GM19324 (cell line): Measurements from ENCODE around the gene MKNK2.
A peak's percentile ranks its signal among the peaks of the same experiment; 100 is the strongest.
"Not testable (repeated sequence)": the region's sequence is repeated elsewhere in the genome, so short reads cannot be mapped to it uniquely, and the experiment has no call there.

Experiments used
- ATAC-seq: cut with Tn5 transposase; IDR thresholded peaks from one replicate; pipeline ENCODE4 v1.9.1; 2021; ENCODE audit warnings: mild to moderate bottlenecking, moderate library complexity; ENCODE audit not compliant: unreplicated experiment, low FRiP score

The MKNK2 gene

DNA sequence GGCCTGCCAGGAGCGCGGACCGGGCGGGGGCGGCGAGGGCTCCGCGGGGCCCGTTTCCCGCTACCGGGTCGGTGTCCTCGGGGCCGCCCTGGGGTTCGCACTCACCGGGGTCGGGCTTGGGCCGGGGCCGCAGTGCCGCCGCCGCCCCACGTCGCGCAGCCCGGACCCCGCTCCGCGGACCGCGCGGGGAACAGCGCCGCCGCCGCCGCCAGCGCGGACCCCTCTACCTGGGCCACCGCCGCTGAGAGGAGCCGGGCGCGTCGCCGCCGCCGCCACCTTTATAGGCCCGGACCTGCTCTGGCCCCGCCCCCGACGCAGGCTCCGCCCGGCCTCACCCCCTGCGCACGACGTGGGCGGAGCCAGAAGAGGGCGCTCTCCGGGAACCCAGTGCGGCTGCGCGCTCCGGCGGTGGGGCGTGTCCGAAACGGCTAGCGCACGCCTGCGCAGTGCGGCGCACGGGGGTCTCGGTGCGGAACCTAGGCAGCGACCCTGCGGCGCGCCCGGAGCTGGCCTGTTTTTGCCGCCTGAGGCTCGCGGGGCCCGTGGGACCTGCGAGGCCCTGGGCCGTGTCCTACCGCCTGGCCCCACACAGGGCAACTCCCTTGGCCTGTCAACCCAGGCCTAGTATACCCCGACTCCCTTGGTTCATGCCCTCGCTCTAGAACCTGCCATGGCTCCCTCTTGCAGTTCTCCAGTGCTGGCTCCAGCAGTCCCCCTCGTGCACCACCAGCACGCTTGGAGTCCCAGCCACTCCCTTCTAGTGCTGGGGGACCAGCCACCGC lies at the start of gene MKNK2:
Gene MKNK2, minus strand, starts transcription at position 254 of the 782 bp plus-strand sequence. CDS start 393 bp downstream, outside the sequence.
- ATAC-seq, result peak; percentile 67

- no peak for ATAC-seq
These were observed 49.6 kb upstream of the MKNK2 start for GRCh38 chr19:2100719-2101061.

- ATAC-seq, result no peak
These were observed 49.1 kb upstream of the MKNK2 start for GRCh38 chr19:2099937-2100718.

DNA sequence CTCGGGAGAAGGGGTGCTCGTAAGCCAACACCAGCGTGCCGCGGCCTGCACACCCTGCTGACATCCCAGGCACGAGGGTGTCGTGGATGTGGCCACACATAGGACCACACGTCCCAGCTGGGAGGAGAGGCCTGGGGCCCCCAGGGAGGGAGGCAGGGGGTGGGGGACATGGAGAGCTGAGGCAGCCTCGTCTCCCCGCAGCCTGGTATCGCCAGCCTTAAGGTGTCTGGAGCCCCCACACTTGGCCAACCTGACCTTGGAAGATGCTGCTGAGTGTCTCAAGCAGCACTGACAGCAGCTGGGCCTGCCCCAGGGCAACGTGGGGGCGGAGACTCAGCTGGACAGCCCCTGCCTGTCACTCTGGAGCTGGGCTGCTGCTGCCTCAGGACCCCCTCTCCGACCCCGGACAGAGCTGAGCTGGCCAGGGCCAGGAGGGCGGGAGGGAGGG lies 48.0 kb upstream of the MKNK2 start:
- ATAC-seq, result no peak

DNA sequence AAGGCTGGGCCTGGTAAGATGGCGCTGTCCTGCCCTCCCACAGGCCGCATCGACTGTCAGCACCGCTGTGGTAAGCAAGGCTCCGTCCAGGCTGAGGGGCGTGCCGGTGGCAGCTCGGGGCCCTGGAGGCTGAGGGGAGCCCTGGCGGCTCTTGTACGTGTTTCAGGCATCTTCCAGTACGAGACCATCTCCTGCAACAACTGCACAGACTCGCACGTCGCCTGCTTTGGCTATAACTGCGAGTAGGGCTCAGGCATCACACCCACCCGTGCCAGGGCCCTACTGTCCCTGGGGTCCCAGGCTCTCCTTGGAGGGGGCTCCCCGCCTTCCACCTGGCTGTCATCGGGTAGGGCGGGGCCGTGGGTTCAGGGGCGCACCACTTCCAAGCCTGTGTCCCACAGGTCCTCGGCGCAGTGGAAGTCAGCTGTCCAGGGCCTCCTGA lies 46.9 kb upstream of the MKNK2 start:
- ATAC-seq, result no peak

DNA sequence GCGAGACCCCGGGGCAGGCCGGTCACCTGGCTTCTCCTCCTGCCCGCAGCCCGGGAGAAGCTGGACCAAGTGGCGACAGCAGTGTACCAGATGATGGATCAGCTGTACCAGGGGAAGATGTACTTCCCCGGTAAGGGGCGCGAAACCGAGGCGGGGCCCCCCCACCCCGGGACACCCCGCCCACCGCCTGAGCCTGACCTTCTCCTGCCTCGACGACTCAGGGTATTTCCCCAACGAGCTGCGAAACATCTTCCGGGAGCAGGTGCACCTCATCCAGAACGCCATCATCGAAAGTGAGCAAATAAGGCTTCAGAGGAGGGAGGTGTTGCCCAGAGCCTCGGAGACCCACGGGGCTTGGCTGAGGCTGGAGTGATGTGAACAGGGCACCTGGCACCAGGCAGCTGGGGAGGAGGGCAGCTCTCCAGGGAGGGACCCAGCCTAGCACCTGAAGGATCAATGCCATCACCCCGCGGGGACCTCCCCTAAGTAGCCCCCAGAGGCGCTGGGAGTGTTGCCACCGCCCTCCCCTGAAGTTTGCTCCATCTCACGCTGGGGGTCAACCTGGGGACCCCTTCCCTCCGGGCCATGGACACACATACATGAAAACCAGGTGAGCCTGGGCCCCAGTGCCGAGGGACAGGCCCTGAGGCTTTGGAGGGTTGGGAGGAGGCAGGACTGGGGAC lies 46.3 kb upstream of the MKNK2 start:
- ATAC-seq, result no peak

DNA sequence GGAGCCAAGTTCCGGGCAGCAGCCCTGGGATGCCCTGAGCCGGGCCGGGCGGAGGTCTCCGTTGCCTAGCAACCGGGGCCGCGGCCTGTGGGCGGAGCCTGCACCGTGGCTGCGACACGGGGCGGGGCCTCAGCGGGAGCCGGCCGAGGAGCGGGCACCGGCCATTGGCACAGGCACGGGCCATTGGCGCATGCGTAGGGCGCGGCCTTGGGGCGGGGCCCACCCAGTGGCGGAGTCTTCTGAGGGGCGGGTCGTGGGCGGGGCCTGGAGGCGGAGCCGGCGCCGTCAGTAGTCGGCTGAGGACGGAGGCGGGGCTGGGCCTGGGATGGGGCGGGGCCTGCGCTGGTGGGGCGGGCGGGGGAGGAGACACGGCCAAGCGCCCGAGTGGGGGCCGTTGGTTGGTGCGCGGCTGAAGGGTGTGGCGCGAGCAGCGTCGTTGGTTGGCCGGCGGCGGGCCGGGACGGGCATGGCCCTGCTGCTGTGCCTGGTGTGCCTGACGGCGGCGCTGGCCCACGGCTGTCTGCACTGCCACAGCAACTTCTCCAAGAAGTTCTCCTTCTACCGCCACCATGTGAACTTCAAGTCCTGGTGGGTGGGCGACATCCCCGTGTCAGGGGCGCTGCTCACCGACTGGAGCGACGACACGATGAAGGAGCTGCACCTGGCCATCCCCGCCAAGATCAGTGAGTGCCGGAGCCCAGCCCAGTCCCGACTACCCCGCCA lies 45.6 kb upstream of the MKNK2 start, which contains the start of gene IZUMO4:
Gene IZUMO4, plus strand, starts transcription at position 436 of the 723 bp plus-strand sequence. Its CDS starts 31 bp downstream, at position 467.
- peak; percentile 79 for ATAC-seq

DNA sequence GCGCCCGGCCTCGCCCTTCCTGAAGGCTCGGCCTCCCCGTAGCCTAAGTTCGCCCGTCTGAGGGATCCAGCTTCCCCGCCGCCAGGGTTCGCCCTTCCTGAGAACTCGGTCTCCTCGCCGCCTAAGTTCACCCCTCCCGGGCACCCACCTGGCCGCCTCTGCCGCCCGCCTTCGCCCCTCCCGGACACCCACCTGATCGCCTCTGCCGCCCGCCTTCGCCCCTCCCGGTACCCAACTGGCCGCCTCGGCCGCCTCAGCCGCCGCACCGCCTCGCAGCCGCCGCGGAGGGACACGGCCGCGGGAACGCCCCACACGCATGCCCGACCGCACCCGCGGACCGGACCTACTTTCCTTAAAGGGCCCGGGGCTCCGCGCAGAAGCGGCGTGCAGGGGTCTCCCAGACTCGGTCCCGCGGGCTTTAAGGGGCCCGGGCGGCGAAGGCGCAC lies 45.0 kb upstream of the MKNK2 start, which contains the start of gene MOB3A:
Gene MOB3A, minus strand, starts transcription at position 293 of the 446 bp plus-strand sequence. CDS start 17,766 bp downstream, outside the sequence.
- ATAC-seq, result peak; percentile 57

DNA sequence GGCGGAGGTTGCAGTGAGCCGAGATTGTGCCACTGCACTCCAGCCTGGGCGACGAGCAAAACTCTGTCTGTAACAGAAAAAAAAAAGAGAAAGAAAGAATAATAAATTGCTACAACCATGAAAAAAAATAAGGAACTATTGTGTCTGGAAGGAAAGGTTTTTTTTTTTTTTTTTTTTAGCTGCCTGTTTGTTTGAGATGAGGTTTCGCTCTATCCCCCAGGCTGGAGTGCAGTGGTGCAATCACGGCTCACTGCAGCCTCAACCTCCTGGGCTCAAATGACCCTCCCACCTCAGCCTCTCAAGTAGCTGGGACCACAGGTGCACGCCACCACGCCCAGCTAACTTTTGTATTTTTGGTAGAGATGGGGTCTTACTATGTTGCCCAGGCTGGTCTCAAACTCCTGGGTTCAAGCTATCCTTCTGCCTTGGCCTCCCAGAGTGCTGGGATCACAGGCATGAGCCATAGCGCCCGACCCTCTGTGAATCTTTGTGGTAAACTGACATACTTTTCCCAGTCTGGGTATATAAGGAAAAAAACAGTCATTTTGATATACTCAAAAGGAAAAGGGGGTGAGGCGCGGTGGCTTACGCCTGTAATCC lies 41.0 kb upstream of the MKNK2 start:
- ATAC-seq, result not testable (repeated sequence)

GRCh38 chr19:2089727-2090053 lies 38.6 kb upstream of the MKNK2 start:
- no peak for ATAC-seq

DNA sequence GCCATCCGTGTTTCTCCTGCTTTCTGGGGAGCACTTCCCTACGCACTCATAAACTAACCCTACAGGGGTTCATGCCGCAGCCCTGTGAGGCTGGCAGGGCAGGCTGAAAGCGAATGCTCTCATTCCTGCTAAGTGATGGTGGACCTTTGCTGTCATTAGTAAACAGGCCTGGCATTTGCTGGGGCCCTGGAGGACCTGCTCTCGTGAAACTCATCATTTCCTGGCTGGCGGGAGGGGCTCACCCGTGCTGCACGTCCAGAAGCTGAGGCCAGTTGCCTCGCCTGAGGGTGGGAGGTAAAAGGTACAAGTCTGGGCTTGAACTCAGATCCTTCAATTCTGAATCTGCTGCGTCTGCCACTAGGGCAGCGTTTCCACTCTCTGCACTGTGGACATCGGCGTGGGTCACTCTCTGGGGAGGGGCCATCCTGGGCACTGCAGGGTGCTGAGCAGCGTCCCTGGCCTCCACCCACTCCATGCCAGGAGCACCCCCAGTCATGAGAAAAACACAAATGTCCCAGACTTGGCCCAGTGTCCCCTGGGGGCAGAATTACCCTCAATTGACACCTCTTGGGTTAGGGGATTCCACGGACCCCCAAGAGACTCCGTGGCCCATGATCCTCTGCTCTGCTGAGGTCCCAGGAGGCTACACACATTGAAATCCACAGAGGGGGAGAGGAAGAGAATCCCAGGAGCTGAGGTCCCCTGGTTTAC lies 38.1 kb upstream of the MKNK2 start:
- no peak for ATAC-seq

- no peak for ATAC-seq
These were observed 36.6 kb upstream of the MKNK2 start for GRCh38 chr19:2087621-2088100.

- ATAC-seq, result not testable (repeated sequence)
These were observed 35.9 kb upstream of the MKNK2 start for GRCh38 chr19:2086695-2087620.

- ATAC-seq, result peak; percentile 54
These were observed 34.1 kb upstream of the MKNK2 start for GRCh38 chr19:2084993-2085720.

- no peak for ATAC-seq
These were observed 32.3 kb upstream of the MKNK2 start for GRCh38 chr19:2083174-2083854.

- no peak for ATAC-seq
These were observed 31.1 kb upstream of the MKNK2 start for GRCh38 chr19:2081873-2082810.
